HG03103 (cell line): Measurements from ENCODE around the gene NEK8.

Experiments used
- ATAC-seq: cut with Tn5 transposase; IDR thresholded peaks from one replicate; pipeline ENCODE4 v1.9.1; 2021; ENCODE audit warnings: low read depth; ENCODE audit not compliant: unreplicated experiment

The NEK8 gene

DNA sequence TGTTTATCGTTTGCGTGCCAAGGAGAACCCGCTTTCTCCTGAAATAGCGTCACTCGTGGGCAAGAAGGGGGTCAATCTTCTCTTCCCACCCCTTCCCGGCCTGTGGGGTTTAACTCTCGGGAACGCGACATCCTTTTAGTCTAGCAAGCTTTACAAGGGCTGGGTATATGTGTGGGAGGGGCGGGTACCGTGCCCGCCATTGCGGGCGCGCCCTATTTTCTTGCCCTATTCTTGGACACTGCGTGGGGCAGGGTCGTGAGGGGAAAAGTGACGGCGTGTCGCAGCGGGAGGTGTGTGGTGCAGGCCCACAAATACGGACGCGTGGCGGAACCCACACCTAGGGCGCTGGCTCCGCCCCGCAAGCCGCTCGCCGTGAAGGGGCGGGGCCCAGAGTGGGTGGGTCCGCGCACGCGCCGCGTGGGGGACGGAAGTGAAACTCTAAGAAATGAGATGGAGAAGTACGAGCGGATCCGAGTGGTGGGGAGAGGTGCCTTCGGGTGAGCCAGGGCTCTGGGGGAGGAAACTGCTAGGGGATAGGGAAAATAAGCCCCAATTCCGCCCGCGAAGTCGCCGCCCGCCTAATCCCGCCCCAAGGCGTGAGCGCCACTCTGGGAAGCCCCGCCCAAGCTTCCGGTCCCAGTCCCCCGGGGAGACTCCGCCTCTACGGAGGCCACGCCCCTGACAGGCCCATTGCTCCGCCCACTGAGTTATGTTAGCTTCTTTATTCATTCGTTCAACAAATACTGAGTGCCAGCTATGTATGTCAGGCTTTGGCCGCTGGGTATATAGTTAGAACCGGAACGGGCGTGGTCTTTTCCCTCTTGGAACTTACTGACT lies at the start of gene NEK8:
TSS of gene NEK8 (plus strand) at position 425 of the 837 bp plus-strand sequence. CDS start at position 451, 26 bp downstream.
- ATAC-seq, result peak; percentile 30

- ATAC-seq, result no peak
Measured at GRCh38 chr17:28682655-28683054, 45.9 kb upstream of the NEK8 start.

GRCh38 chr17:28684963-28685362 lies 43.6 kb upstream of the NEK8 start:
- ATAC-seq, result no peak

DNA sequence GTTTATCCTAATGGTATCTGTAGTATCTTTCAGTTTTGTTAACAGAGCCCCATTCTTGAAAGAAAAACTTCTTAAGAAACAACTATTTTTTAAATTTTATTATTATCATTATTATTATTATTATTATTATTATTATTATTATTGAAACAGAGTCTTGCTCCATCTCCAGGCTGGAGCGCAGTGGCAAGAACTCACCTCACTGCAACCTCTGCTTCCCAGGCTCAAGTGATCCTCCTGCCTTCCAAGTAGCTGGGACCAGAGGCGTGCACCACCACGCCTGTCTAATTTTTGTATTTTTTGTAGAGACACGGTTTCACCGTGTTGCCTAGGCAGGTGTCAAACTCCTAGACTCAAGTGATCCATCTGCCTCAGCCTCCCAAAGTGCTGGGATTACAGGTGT lies 43.2 kb upstream of the NEK8 start:
- ATAC-seq, result no peak

- ATAC-seq, result no peak
Measured at GRCh38 chr17:28686296-28686695, 42.3 kb upstream of the NEK8 start.

DNA sequence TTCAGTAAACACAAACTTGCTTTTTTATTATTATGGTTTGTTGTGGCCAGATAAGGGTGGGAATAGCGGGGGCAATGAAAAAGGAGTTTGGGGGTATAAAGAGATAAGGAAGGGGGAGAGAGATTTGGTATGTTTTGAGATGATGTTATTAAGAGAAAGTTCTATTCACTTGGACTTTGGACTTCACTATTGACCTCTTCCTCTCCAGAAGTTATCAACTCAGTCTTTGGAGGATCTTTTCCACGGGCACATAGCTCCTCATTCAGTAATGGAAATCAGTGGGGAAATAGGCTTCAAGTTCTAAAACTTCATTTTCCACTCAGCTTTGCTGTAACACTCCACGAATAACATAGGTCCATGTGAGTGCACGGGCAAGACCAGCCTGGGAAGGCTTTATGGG lies 40.1 kb upstream of the NEK8 start:
- ATAC-seq, result no peak

- no peak for ATAC-seq
Measured at GRCh38 chr17:28689011-28689410, 39.6 kb upstream of the NEK8 start.

DNA sequence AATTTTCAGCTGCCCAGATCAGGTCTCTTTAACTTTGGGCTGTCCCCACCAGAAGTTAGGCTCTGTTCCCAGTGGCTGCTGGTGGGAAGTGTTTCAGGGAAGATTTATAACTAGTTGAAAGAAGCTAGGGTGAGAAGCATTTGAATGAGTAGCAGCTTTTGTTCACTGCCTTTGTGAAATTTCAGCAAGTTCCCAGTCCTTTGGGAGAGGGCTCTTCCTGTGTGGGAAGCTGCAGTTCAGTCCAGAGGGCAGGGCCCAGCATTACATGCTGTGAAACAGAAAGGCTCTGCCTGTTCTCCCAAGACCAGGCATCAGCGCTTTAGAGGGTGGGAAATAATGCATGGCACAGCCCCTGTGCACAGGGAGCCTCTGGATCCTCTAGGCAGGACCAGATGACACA lies 34.7 kb upstream of the NEK8 start:
- no peak for ATAC-seq

- no peak for ATAC-seq
Measured at GRCh38 chr17:28698253-28698941, 30.2 kb upstream of the NEK8 start.

- ATAC-seq, result no peak
Measured at GRCh38 chr17:28700278-28700677, 28.3 kb upstream of the NEK8 start.

DNA sequence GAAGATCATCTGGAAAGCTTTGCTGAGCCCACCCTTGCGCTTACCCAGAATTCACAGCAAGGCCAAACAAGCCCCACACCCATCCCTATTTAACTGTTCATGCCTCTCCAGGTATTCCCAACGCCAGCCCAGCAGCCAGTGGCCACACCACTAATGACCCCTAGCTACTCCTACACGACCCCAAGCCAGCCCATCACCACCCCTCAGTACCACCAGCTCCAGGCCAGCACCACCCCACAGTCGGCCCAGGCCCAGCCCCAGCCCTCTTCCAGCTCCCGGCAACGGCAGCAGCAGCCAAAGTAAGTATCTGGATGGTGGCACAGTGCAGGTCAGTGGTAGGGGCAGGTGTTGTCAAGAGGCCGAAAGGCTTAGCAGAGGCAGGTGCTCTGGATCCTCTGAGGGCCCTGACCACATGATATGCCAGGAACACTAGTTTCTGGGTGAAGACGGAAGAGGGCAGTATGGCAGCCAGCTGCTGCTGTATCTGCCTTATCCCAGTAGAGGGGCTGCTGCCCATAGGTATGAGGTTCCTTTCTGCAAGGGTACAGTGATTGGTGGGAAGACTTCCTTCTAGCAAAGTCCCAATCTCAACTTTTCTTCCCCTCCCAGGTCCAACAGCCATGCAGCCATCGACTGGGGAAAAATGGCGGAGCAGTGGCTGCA lies 27.6 kb upstream of the NEK8 start:
- ATAC-seq, result no peak

- no peak for ATAC-seq
Measured at GRCh38 chr17:28702026-28702751, 26.4 kb upstream of the NEK8 start.

DNA sequence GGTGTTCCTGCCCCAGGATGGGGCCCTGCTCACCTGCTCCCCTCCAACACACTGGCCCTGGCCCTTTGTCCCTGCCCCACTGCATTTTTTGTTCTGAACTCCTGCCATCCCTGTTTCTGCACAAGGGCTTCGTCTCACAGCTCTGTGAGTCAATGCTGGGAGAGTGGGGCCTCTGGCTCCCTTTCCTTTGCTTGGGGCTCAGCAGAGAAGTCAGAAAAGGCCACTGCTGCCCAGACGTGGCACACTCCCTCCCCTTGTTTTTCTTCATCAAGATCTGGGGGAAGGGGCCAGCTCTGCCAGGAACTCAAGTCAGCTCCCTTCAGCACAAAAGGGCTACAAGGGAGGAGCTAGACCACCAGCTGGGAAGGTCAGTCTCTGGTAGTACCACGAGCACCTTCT lies 25.8 kb upstream of the NEK8 start:
- ATAC-seq, result no peak

- ATAC-seq, result no peak
Measured at GRCh38 chr17:28703552-28704218, 24.9 kb upstream of the NEK8 start.

- ATAC-seq, result no peak
Measured at GRCh38 chr17:28704219-28704858, 24.2 kb upstream of the NEK8 start.

DNA sequence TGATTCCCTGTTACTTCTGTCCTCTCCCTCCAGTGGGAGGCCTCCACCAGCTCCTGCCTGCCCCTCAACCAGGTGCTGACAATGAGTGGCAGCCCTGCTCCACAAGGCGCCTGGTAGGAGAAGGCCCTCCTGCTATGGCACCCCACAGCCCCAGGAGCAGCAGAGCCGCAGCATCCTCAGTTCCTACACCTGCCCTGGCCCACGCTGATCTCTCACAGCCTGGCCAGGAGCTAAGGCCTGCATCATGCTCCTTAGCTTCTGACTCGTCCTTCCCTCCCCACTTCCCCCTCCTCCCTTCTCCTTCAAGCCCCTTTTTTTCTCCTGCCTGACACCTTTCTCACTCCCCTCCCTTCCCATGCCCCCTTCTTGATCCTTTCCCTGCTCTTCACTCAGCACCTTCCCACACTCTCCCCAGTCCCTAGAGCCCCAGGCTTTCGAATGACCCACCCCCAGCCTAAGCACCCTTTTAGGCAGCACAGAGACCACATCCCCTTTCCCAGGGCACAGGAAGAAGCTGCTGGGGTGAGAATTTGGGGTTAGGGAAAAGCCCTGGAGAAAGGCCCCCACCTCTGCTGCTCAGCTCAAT lies 23.4 kb upstream of the NEK8 start:
- no peak for ATAC-seq

DNA sequence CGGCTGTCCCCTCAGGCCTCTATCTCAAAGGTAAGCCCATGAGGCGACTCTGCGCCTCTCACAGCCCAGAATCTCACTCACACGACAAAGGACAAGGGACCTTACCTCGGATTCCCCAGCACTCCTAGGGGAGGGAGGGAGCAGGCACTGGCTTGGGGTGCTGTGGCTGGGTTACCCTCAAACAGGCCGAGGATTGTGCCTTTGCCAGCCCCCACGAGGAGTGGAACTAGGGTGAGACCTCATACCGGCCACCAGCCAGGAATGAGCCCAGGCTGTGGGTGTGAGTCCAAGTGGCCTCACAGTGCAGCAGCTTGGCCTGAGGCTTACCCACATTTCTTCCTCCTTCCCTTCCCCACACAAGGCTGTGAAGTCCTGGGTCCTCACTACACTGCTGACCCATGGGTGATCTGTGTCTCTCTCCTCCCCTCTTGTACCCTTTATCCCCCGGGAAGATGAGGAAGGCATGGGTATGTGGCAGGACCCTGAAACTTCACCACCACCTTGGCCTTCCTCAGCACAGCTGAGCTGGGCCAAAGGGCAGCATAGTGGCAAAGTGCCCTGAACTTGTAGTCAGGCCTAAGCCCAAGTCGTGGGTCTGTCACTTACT lies 22.8 kb upstream of the NEK8 start:
- ATAC-seq, result no peak

DNA sequence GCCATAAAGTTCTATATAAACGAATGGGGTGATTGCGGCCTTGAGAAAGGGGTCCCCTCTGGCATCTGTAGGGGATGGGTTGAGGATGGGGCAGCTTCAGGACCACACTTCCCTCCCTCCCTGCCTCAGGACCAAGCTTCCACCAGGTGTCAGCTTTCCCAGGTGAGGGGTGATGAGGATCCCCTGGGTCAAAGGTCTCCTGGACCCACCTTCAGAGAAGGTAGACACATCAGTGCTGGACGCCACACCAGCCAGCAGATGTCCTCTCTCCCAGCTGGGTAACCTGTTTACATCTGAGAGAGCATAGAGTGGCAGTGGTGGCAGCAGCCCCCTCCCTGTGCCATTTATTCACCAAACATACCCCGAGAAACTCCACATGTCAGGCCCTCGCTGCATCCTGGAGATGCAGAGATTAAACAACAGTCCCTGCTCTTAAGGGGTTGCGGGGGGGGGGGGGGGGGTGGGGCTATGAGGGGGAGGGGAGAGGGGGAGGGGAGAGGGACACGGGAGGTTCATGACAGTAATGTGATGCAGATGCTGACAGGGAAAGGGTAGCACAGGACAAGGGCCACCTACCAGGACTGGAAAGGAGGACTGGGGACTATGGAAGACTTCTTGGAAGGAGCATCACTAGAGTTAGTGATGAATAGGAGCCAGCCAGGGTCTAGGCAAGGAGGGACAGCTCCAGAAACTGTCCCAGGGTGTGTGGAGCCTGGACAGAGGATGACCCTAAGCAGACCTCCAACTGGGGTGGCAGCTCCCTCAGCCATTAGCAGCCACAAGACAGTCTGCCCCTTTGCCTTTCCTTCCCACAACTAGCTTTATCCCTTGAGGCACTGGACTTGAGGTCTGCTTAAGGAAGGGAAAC lies 21.9 kb upstream of the NEK8 start:
- no peak for ATAC-seq
